Tibial nerve (tissue), 4 donors: ENCODE measurements around the gene SORBS1.

Source experiments
- CTCF ChIP-seq, 5 experiments: fragments of 200-600 bp in 3 of 5; fragments of 450-650 bp in 2 of 5; sonication (generic) in 3 of 5; IDR thresholded peaks; one replicate each; pipeline ENCODE4 v1.5.1; 2016 to 2019; ENCODE audit warnings: antibody characterized with exemption in 5 of 5, mild to moderate bottlenecking in 3 of 5, moderate library complexity in 2 of 5
- EP300 ChIP-seq, 2 donors: sonication (generic); formaldehyde crosslinking; IDR thresholded peaks; one replicate each; pipeline ENCODE4 v1.6.1; 2017; ENCODE audit warnings: antibody characterized with exemption in 2 of 2, mild to moderate bottlenecking in 1 of 2
- POLR2A ChIP-seq, 2 donors: fragments of 450-650 bp; IDR thresholded peaks; one replicate each; pipeline ENCODE4 v1.6.1; 2017; ENCODE audit warnings: antibody characterized with exemption in 2 of 2, mild to moderate bottlenecking in 2 of 2, moderate library complexity in 2 of 2

DNA sequence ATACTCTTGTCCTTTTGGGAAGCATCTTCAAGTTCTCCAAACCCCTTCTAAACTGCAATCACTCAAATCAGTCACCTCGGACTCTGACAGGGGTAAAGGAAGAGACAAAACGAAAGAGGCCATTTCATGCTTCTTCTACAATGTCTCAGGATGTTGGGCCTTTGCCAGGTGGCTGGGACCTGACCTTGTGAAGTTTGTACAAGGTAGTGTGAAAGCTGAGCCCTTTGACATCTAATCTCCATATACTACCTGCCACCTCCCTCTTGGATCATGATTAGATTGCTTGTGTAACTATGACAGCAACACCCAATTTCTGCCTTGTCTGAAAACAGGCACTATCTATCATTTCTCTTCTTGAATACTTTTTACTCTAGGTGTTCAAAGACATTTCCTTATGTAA, 235.3 kb downstream of the SORBS1 start:
- TF ChIP-seq EP300 (IDR thresholded peaks at IDR 0.05) (no peak), CTCF (IDR thresholded peaks at IDR 0.05) (no peak), POLR2A (IDR thresholded peaks at IDR 0.05) (no peak)
